Mesenchymal stem cell (in vitro differentiated cells and primary cell): ENCODE data around the gene MYLK.

Experiments used
- DNase-seq: peaks from one replicate; pipeline ENCODE4 v3.0.0-alpha.2; 2013
- H2AFZ ChIP-seq: one replicate; pipeline ENCODE4 v1.6.1; 2013; ENCODE audit warnings: low read depth, mild to moderate bottlenecking, control low read depth, inconsistent platforms, low read length, moderate library complexity
- H2AK5ac ChIP-seq: 2 replicates; pipeline ENCODE4 v1.6.1; 2013; ENCODE audit warnings: low read length, moderate library complexity, mild to moderate bottlenecking, inconsistent platforms; ENCODE audit not compliant: severe bottlenecking
- H2BK120ac ChIP-seq: one replicate; pipeline ENCODE4 v1.6.1; 2013; ENCODE audit warnings: low read depth, mild to moderate bottlenecking, inconsistent platforms, low read length, moderate library complexity
- H2BK12ac ChIP-seq, 2 experiments: one replicate each; pipeline ENCODE4 v1.6.1; 2013; ENCODE audit warnings: inconsistent platforms in 2 of 2, low read length in 2 of 2, mild to moderate bottlenecking in 2 of 2, moderate library complexity in 2 of 2, control low read depth in 1 of 2
- H2BK15ac ChIP-seq: one replicate; pipeline ENCODE4 v1.6.1; 2013; ENCODE audit warnings: mild to moderate bottlenecking, low read depth, inconsistent platforms; ENCODE audit not compliant: poor library complexity, severe bottlenecking
- H2BK5ac ChIP-seq: 2 replicates; pipeline ENCODE4 v1.6.1; 2013; ENCODE audit warnings: low read depth, mild to moderate bottlenecking, low read length, control low read depth, inconsistent platforms; ENCODE audit not compliant: poor library complexity, severe bottlenecking
- H3K14ac ChIP-seq, 2 experiments: one replicate each; pipeline ENCODE4 v1.6.1; 2013; ENCODE audit warnings: inconsistent platforms in 2 of 2, low read length in 2 of 2, control low read depth in 1 of 2, mild to moderate bottlenecking in 1 of 2, moderate library complexity in 1 of 2
- H3K18ac ChIP-seq, 2 experiments: one replicate each; pipeline ENCODE4 v1.6.1; 2013; ENCODE audit warnings: inconsistent platforms in 2 of 2, low read length in 2 of 2, control low read depth in 1 of 2, low read depth in 1 of 2, mild to moderate bottlenecking in 1 of 2
- H3K23ac ChIP-seq, 2 experiments: one replicate each; pipeline ENCODE4 v1.6.1; 2013; ENCODE audit warnings: inconsistent platforms in 2 of 2, low read length in 2 of 2, mild to moderate bottlenecking in 2 of 2, moderate library complexity in 2 of 2, control low read depth in 1 of 2
- H3K27ac ChIP-seq: 2 replicates; pipeline ENCODE4 v1.5.1; 2013; ENCODE audit warnings: mild to moderate bottlenecking, moderate library complexity, low read length, control low read depth, inconsistent platforms; ENCODE audit not compliant: poor library complexity, severe bottlenecking
- H3K27me3 ChIP-seq, 2 experiments: 2 replicates each; pipeline versions ENCODE4 v1.6.1 to v1.7.0; 2013; ENCODE audit warnings: low read length in 2 of 2, mild to moderate bottlenecking in 2 of 2, moderate library complexity in 2 of 2, control low read depth in 1 of 2, inconsistent platforms in 1 of 2; ENCODE audit not compliant: control insufficient read depth in 1 of 2, insufficient read depth in 1 of 2
- H3K36me3 ChIP-seq, 2 experiments: 2 replicates each; pipeline versions ENCODE4 v1.6.1 to v1.7.0; 2013; ENCODE audit warnings: low read length in 2 of 2, control low read depth in 1 of 2, inconsistent platforms in 1 of 2, low read depth in 1 of 2, mild to moderate bottlenecking in 1 of 2; ENCODE audit not compliant: insufficient read depth in 2 of 2, control insufficient read depth in 1 of 2
- H3K4ac ChIP-seq, 2 experiments: one replicate each; pipeline ENCODE4 v1.6.1; 2013; ENCODE audit warnings: inconsistent platforms in 2 of 2, low read length in 2 of 2, mild to moderate bottlenecking in 2 of 2, moderate library complexity in 2 of 2, control low read depth in 1 of 2, low read depth in 1 of 2
- H3K4me1 ChIP-seq: 2 replicates; pipeline ENCODE4 v1.6.1; 2013; ENCODE audit warnings: low read depth, low read length, control low read depth; ENCODE audit not compliant: control insufficient read depth, insufficient read depth
- H3K4me2 ChIP-seq: 2 replicates; pipeline ENCODE4 v1.6.1; 2013; ENCODE audit warnings: low read length, mild to moderate bottlenecking, inconsistent platforms; ENCODE audit not compliant: poor library complexity, severe bottlenecking
- H3K4me3 ChIP-seq, 2 experiments: 2 replicates each; pipeline versions ENCODE4 v1.5.1 to v1.7.0; 2013; ENCODE audit warnings: low read length in 2 of 2, mild to moderate bottlenecking in 2 of 2, control low read depth in 1 of 2, low read depth in 1 of 2; ENCODE audit not compliant: insufficient read depth in 1 of 2
- H3K79me1 ChIP-seq: replicated peaks from 2 replicates; pipeline ENCODE4 v1.6.1; 2013; ENCODE audit warnings: mild to moderate bottlenecking, control low read depth, low read length, inconsistent platforms; ENCODE audit not compliant: poor library complexity, severe bottlenecking
- H3K9ac ChIP-seq: 2 replicates; pipeline ENCODE4 v1.7.0; 2013; ENCODE audit warnings: mild to moderate bottlenecking, low read length, moderate library complexity
- H3K9me3 ChIP-seq: 2 replicates; pipeline ENCODE4 v1.7.0; 2013; ENCODE audit warnings: mild to moderate bottlenecking, low read length; ENCODE audit not compliant: control insufficient read depth
- H4K8ac ChIP-seq: one replicate; pipeline ENCODE4 v1.6.1; 2013; ENCODE audit warnings: inconsistent platforms, mild to moderate bottlenecking, low read length, moderate library complexity
- H4K91ac ChIP-seq: one replicate; pipeline ENCODE4 v1.6.1; 2013; ENCODE audit warnings: mild to moderate bottlenecking, low read length, inconsistent platforms
- WGBS: methylation state at CpG from one replicate; pipeline ENCODE4 v1.1.7; 2013; ENCODE audit warnings: mixed read lengths; 5-methylcytosine and 5-hydroxymethylcytosine counted together

Gene MYLK

DNA sequence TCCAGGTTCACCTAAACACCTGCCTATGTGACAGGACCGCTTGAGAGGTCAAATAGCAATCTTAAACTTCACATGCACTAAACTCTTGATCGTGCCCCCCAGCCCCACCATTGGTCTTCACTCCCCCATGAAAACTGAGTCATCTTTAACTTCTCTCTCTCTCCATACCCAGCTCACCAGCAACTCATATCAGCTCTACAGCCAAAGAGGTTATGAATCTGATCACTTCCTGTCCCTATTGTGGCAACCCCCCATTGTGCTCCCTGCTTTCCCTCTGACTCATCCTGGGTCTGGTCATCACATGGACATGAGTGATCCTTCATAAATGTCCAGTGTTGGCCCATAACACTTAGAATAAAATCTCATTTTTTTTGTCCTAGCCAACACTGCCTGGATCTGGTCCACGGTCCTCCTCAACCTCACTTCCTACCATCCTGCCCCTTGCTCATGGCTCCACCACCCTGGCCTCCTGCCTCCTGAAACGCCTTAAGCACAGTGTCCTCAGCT lies 195.8 kb downstream of the MYLK start:
- Histone ChIP-seq H3K9ac (peak overlapping the region; percentile 79), H3K23ac (no peak overlapping the region), H3K18ac (peak overlapping the region; percentile 7 to 34), H2BK12ac (peak overlapping the region; percentile 32 to 76), H2BK5ac (no peak overlapping the region), H3K9me3 (no peaks in the 10 kb centered on the region), H4K91ac (peak overlapping the region; percentile 83), H2AFZ (no peak overlapping the region), H2AK5ac (peak overlapping the region; percentile 78), H2BK120ac (peak overlapping the region; percentile 29), H3K79me1 (peaks cover 34% of the 10 kb centered on the region), H3K14ac (peak overlapping the region in 1 of 2 experiments; percentile 31), H4K8ac (peak overlapping the region; percentile 78), H3K4me2 (no peak overlapping the region), H3K27ac (peak overlapping the region; percentile 60), H2BK15ac (no peak overlapping the region), H3K36me3 (peaks cover 31 to 60% of the 10 kb centered on the region in 2 experiments), H3K4me1 (peaks cover 40% of the 10 kb centered on the region), H3K4me3 (peak overlapping the region in 1 of 2 experiments; percentile 13), H3K4ac (peak overlapping the region; percentile 10 to 14), H3K27me3 (no peaks in the 10 kb centered on the region)
- DNase-seq = peak; percentile 93
- WGBS = 48% methylated on average over 4 of the region's 4 CpGs

DNA sequence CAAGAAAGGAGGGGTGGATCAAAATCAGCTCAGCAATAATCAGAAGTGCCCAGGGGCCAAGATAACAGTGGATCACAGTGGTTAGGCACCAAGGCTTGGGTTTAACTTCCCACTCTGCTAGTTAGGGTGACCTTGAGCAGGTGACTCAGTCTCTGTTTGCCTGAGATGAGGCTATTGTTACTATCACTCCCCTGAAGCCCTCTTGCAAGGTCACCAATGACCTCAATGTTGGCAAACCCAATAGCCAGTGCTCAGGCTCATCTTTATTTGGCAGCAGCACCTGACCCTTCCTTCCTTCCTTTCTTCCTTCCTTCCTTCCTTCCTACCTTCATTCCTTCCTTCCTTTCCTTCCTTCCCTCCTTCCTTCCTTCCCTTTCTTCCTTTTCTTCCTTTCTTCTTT lies 196.8 kb downstream of the MYLK start:
- no peak overlapping the region for H2AFZ ChIP-seq
- no peak overlapping the region for H2BK15ac ChIP-seq
- H4K8ac ChIP-seq = no peak overlapping the region
- peak overlapping the region; percentile 36 for H2AK5ac ChIP-seq
- H3K4ac ChIP-seq = peak overlapping the region in 1 of 2 experiments; percentile 14
- H3K79me1 ChIP-seq = peaks cover 33% of the 10 kb centered on the region
- H3K23ac ChIP-seq = no peak overlapping the region
- no peak overlapping the region for H2BK120ac ChIP-seq
- H3K14ac ChIP-seq = no peak overlapping the region
- DNase-seq = peak; percentile 37
- peaks cover 33 to 60% of the 10 kb centered on the region in 2 experiments for H3K36me3 ChIP-seq
- peak overlapping the region; percentile 76 to 78 for H2BK12ac ChIP-seq
- peaks cover 41% of the 10 kb centered on the region for H3K4me1 ChIP-seq
- no peaks in the 10 kb centered on the region for H3K9me3 ChIP-seq
- no peak overlapping the region for H3K4me2 ChIP-seq
- H2BK5ac ChIP-seq = no peak overlapping the region
- H3K4me3 ChIP-seq = no peak overlapping the region
- H4K91ac ChIP-seq = peak overlapping the region; percentile 18
- H3K9ac ChIP-seq = peak overlapping the region; percentile 52
- no peaks in the 10 kb centered on the region for H3K27me3 ChIP-seq
- H3K27ac ChIP-seq = peak overlapping the region; percentile 11
- no peak overlapping the region for H3K18ac ChIP-seq

DNA sequence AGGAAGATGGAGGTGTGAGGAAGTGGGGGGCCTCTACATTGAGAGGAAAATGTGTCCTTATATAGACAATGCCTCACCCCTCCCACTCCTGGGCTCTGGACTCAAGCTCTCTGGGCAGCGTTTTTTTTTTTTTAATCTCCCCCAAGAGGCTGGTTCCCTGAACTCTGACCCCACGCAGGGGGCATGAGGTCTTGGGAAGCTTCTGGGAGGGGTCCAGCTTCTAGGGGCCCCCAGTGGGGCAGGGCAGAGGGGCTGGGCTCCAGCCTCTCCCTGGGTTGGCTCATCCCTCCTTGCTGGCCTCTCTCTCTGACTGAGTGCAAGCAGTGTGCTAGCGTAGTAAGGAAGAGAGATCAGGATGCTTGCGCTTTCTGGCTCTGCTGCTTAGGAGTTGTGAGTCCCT lies 197.9 kb downstream of the MYLK start:
- Histone ChIP-seq H3K36me3 (peaks cover 32 to 66% of the 10 kb centered on the region in 2 experiments), H3K18ac (no peak overlapping the region), H3K14ac (no peak overlapping the region), H3K4me2 (no peak overlapping the region), H4K8ac (no peak overlapping the region), H3K79me1 (peaks cover 35% of the 10 kb centered on the region), H3K23ac (no peak overlapping the region), H2BK120ac (no peak overlapping the region), H4K91ac (peak overlapping the region; percentile 10), H3K9ac (peak overlapping the region; percentile 67), H2AK5ac (peak overlapping the region; percentile 93), H2BK12ac (no peak overlapping the region), H3K4me3 (no peak overlapping the region), H2BK15ac (no peak overlapping the region), H3K27me3 (no peaks in the 10 kb centered on the region), H3K4me1 (peaks cover 47% of the 10 kb centered on the region), H3K27ac (peak overlapping the region; percentile 18), H3K4ac (peak overlapping the region in 1 of 2 experiments; percentile 59), H3K9me3 (no peaks in the 10 kb centered on the region), H2AFZ (no peak overlapping the region), H2BK5ac (no peak overlapping the region)
- DNase-seq = no peak
- 75% methylated on average over 3 of the region's 4 CpGs for WGBS

DNA sequence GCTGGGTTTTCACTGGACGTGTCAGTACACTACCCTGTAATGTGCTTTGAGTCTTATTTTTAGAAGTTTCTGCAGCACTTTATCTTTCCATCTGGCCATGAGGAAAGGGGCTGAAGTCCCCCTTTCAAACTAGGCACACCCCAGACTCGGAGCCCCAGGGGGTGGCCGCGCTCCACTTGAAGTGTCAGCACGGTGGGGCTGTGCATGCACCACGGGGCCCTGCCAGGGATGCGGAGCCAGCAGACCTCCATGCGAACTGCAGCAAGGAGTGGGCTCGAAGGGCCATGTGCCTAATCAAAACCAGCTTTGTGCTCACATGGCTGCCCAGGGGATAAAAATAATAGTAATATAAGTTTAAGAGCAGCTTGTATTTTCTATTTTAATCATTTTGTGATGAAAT lies 198.4 kb downstream of the MYLK start:
- peak overlapping the region in 1 of 2 experiments; percentile 51 for H2BK12ac ChIP-seq
- H2BK15ac ChIP-seq = no peak overlapping the region
- WGBS = 93% methylated on average over 9 of the region's 9 CpGs

More for the DNA sequence above, 198.4 kb downstream of the MYLK start:
- Histone ChIP-seq H4K8ac (peak overlapping the region; percentile 76), H4K91ac (no peak overlapping the region), H3K4me2 (no peak overlapping the region), H3K9me3 (no peaks in the 10 kb centered on the region), H2BK5ac (no peak overlapping the region), H3K36me3 (peaks cover 32 to 65% of the 10 kb centered on the region in 2 experiments), H3K4me3 (no peak overlapping the region), H3K4me1 (peaks cover 50% of the 10 kb centered on the region), H2AFZ (no peak overlapping the region), H3K18ac (no peak overlapping the region), H3K79me1 (peaks cover 33% of the 10 kb centered on the region), H3K4ac (no peak overlapping the region), H3K14ac (no peak overlapping the region), H2BK120ac (no peak overlapping the region), H3K27ac (peak overlapping the region; percentile 21), H3K9ac (peak overlapping the region; percentile 67), H3K23ac (no peak overlapping the region), H3K27me3 (no peaks in the 10 kb centered on the region), H2AK5ac (peak overlapping the region; percentile 53)
- DNase-seq = no peak
